Vagina (tissue), 2 donors: Measurements from ENCODE around the gene INSC.

ENCODE experiments used
- POLR2AphosphoS5 ChIP-seq, 2 donors: sonication (generic); formaldehyde crosslinking; IDR thresholded peaks; one replicate each; pipeline ENCODE4 v1.9.0; 2017; ENCODE audit warnings: antibody characterized with exemption in 2 of 2, mild to moderate bottlenecking in 2 of 2, low read depth in 1 of 2; ENCODE audit not compliant: insufficient read depth in 1 of 2
- TF ChIP-seq, protein P1 (sequence below), 3 experiments: fragments of 450-650 bp in 2 of 3; fragments of 200-600 bp in 1 of 3; sonication (generic) in 1 of 3; IDR thresholded peaks; one replicate each; pipeline ENCODE4 v1.5.1; 2017 to 2019; ENCODE audit warnings: antibody characterized with exemption in 3 of 3, mild to moderate bottlenecking in 2 of 3, moderate library complexity in 2 of 3

DNA sequence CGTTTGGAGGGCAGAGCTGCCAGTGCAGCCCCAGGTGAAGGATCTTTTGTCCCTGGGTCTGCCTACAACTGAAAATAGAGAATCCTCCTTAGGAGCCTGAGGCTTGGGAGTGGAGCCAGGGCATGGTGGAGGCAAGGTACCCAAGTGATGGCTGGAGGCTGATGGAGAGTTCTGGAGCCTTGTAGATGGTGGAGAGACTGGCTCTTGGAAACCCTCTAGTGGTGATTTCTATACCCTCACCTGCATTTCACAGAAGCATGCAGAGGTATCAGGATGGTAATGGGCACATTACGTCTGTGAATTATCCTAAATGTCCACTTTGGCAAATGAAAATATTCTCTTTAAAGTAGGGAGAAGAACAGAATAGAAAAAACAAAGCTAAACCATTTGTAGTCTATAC lies 44.4 kb downstream of the INSC start:
- TF ChIP-seq, protein P1, sequence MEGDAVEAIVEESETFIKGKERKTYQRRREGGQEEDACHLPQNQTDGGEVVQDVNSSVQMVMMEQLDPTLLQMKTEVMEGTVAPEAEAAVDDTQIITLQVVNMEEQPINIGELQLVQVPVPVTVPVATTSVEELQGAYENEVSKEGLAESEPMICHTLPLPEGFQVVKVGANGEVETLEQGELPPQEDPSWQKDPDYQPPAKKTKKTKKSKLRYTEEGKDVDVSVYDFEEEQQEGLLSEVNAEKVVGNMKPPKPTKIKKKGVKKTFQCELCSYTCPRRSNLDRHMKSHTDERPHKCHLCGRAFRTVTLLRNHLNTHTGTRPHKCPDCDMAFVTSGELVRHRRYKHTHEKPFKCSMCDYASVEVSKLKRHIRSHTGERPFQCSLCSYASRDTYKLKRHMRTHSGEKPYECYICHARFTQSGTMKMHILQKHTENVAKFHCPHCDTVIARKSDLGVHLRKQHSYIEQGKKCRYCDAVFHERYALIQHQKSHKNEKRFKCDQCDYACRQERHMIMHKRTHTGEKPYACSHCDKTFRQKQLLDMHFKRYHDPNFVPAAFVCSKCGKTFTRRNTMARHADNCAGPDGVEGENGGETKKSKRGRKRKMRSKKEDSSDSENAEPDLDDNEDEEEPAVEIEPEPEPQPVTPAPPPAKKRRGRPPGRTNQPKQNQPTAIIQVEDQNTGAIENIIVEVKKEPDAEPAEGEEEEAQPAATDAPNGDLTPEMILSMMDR (IDR thresholded peaks at IDR 0.05), result no peak
- no peak for TF ChIP-seq POLR2AphosphoS5 (IDR thresholded peaks at IDR 0.05; ENCODE audit: insufficient read depth in 1 of 2, low read depth in 1 of 2)
